HEK293 (cell line): Measurements from ENCODE around the gene PIP5K1C.
"Not testable (repeated sequence)": the region's sequence is repeated elsewhere in the genome, so short reads cannot be mapped to it uniquely, and the experiment has no call there.

ENCODE experiments used
- CTCF ChIA-PET: fragments of 350-600 bp; formaldehyde crosslinking; extraction: SDS; loops from one replicate; lab custom pipeline; 2021; ENCODE audit warnings: antibody characterized with exemption; lab: Yijun Ruan, JAX
- POLR2A ChIA-PET: fragments of 300-600 bp; formaldehyde crosslinking; extraction: SDS; loops from one replicate; lab custom pipeline; 2020; ENCODE audit warnings: antibody characterized with exemption, inconsistent platforms; lab: Yijun Ruan, JAX
- H3K27ac ChIP-seq: fragments of 200-500 bp; sonication (Bioruptor generic); 2 replicates; pipeline ENCODE4 v1.5.1; 2014; ENCODE audit warnings: low read depth, low read length, control low read depth, inconsistent platforms; ENCODE audit errors: extremely low read depth
- H3K36me3 ChIP-seq, 2 experiments: fragments of 200-500 bp in 1 of 2; sonication (Bioruptor generic) in 1 of 2; 1 replicate in 1 of 2; 2 replicates in 1 of 2; pipeline ENCODE4 v1.5.1; 2014 to 2017; ENCODE audit warnings: inconsistent platforms in 2 of 2, low read length in 2 of 2; ENCODE audit not compliant: control insufficient read depth in 2 of 2, insufficient read depth in 1 of 2
- H3K4me1 ChIP-seq: fragments of 200-500 bp; sonication (Bioruptor generic); 2 replicates; pipeline ENCODE4 v1.5.1; 2014; ENCODE audit warnings: mild to moderate bottlenecking, low read length, inconsistent platforms; ENCODE audit not compliant: control insufficient read depth, insufficient read depth
- H3K4me3 ChIP-seq: 2 replicates; pipeline ENCODE4 v1.5.1; 2011; ENCODE audit warnings: low read depth, mild to moderate bottlenecking, control low read depth, low read length, moderate library complexity
- H3K9me3 ChIP-seq: fragments of 200-500 bp; sonication (Bioruptor generic); 2 replicates; pipeline ENCODE4 v1.5.1; 2014; ENCODE audit warnings: low read depth, low read length, inconsistent platforms; ENCODE audit not compliant: control insufficient read depth, insufficient read depth
- BCL11B ChIP-seq: fragments of 450-650 bp; formaldehyde crosslinking; IDR thresholded peaks from 2 replicates; pipeline ENCODE4 v1.5.1; 2016; ENCODE audit warnings: low read depth, missing biosample characterization, missing genetic modification characterization
- GLI4 ChIP-seq: fragments of 450-650 bp; formaldehyde crosslinking; IDR thresholded peaks from 2 replicates; pipeline ENCODE4 v1.5.1; 2016; ENCODE audit warnings: missing biosample characterization, missing genetic modification characterization
- GLIS1 ChIP-seq: fragments of 450-650 bp; formaldehyde crosslinking; IDR thresholded peaks from 2 replicates; pipeline ENCODE4 v1.5.1; 2016; ENCODE audit warnings: missing biosample characterization, missing genetic modification characterization
- HIC1 ChIP-seq: fragments of 450-650 bp; formaldehyde crosslinking; IDR thresholded peaks from 2 replicates; pipeline ENCODE4 v1.5.1; 2016; ENCODE audit warnings: missing biosample characterization, missing genetic modification characterization
- INSM2 ChIP-seq: fragments of 450-650 bp; formaldehyde crosslinking; IDR thresholded peaks from 2 replicates; pipeline ENCODE4 v1.5.1; 2016; ENCODE audit warnings: missing biosample characterization, missing genetic modification characterization
- MZF1 ChIP-seq: fragments of 450-650 bp; formaldehyde crosslinking; IDR thresholded peaks from 2 replicates; pipeline ENCODE4 v1.5.1; 2017; ENCODE audit warnings: missing biosample characterization, missing genetic modification characterization, borderline replicate concordance
- OVOL3 ChIP-seq: fragments of 450-650 bp; formaldehyde crosslinking; IDR thresholded peaks from 2 replicates; pipeline ENCODE4 v1.5.1; 2016; ENCODE audit warnings: missing biosample characterization, missing genetic modification characterization
- PRDM10 ChIP-seq: fragments of 450-650 bp; formaldehyde crosslinking; IDR thresholded peaks from 2 replicates; pipeline ENCODE4 v1.5.1; 2016; ENCODE audit warnings: missing biosample characterization, missing genetic modification characterization
- ZNF112 ChIP-seq: fragments of 450-650 bp; formaldehyde crosslinking; IDR thresholded peaks from 2 replicates; pipeline ENCODE4 v1.5.0; 2017; ENCODE audit warnings: missing biosample characterization, missing genetic modification characterization
- ZNF174 ChIP-seq: fragments of 450-650 bp; formaldehyde crosslinking; IDR thresholded peaks from 2 replicates; pipeline ENCODE4 v1.5.0; 2017; ENCODE audit warnings: missing biosample characterization, mild to moderate bottlenecking, missing genetic modification characterization
- ZNF24 ChIP-seq: fragments of 450-650 bp; formaldehyde crosslinking; IDR thresholded peaks from 2 replicates; pipeline ENCODE4 v1.5.1; 2016; ENCODE audit warnings: missing biosample characterization, missing genetic modification characterization
- ZNF280D ChIP-seq: fragments of 450-650 bp; formaldehyde crosslinking; IDR thresholded peaks from 2 replicates; pipeline ENCODE4 v1.5.1; 2016; ENCODE audit warnings: missing biosample characterization, missing genetic modification characterization
- ZNF324 ChIP-seq: fragments of 450-650 bp; formaldehyde crosslinking; IDR thresholded peaks from 2 replicates; pipeline ENCODE4 v1.5.1; 2016; ENCODE audit warnings: missing biosample characterization, missing genetic modification characterization
- ZNF362 ChIP-seq: fragments of 450-650 bp; formaldehyde crosslinking; IDR thresholded peaks from 2 replicates; pipeline ENCODE4 v1.5.1; 2016; ENCODE audit warnings: missing biosample characterization, missing genetic modification characterization
- ZNF473 ChIP-seq: fragments of 450-650 bp; formaldehyde crosslinking; IDR thresholded peaks from 2 replicates; pipeline ENCODE4 v1.5.1; 2017; ENCODE audit warnings: missing biosample characterization, missing genetic modification characterization
- ZNF549 ChIP-seq: fragments of 450-650 bp; IDR thresholded peaks from 2 replicates; pipeline ENCODE4 v1.5.1; 2018; ENCODE audit warnings: missing biosample characterization, missing genetic modification characterization, mild to moderate bottlenecking, inconsistent platforms, moderate library complexity
- ZNF585B ChIP-seq: fragments of 450-650 bp; formaldehyde crosslinking; IDR thresholded peaks from 2 replicates; pipeline ENCODE4 v1.5.1; 2016; ENCODE audit warnings: missing biosample characterization, missing genetic modification characterization
- ZNF791 ChIP-seq: fragments of 450-650 bp; formaldehyde crosslinking; IDR thresholded peaks from 2 replicates; pipeline ENCODE4 v1.5.1; 2016; ENCODE audit warnings: missing biosample characterization, missing genetic modification characterization
- ZNF843 ChIP-seq: fragments of 450-650 bp; formaldehyde crosslinking; IDR thresholded peaks from 2 replicates; pipeline ENCODE4 v1.5.1; 2016; ENCODE audit warnings: missing biosample characterization, missing genetic modification characterization
- ZSCAN30 ChIP-seq: fragments of 450-650 bp; IDR thresholded peaks from 2 replicates; pipeline ENCODE4 v1.5.1; 2018; ENCODE audit warnings: missing biosample characterization, mild to moderate bottlenecking, missing genetic modification characterization, moderate library complexity

PIP5K1C gene

GRCh38 chr19:3628766-3629165 is 71.5 kb downstream of the PIP5K1C start:
- H3K4me3 ChIP-seq, CTCF ChIA-PET, H3K4me1 ChIP-seq, H3K27ac ChIP-seq, H3K9me3 ChIP-seq: not testable (repeated sequence)
- H3K36me3 ChIP-seq = peaks cover 0 to 16% of the 10 kb centered on the region in 2 experiments; a peak in 1 of 3 replicates
- POLR2A ChIA-PET = interaction anchor here (0.6 kb wide), 1 partner anchor 12 kb away, joined by 3 read pairs; no protein-coding TSS in a partner anchor
- peak; percentile 21; the same call in 1 of the 2 replicates for TF ChIP-seq GLIS1 (tag by site-specific recombination)
- TF ChIP-seq PRDM10 (tag by site-specific recombination) = peak; percentile 70
- TF ChIP-seq ZNF362 = peak; percentile 61; the same call in 1 of the 2 replicates

GRCh38 chr19:3627351-3627723 is 72.9 kb downstream of the PIP5K1C start:
- no peak overlapping the region for H3K27ac ChIP-seq
- CTCF ChIA-PET = interaction anchor here (0.6 kb wide), 1 partner anchor 27 kb away, joined by 3 read pairs; no protein-coding TSS in a partner anchor
- no peak for TF ChIP-seq ZNF473 (tag by site-specific recombination)
- peak; percentile 52; the same call in 1 of the 2 replicates for TF ChIP-seq ZSCAN30 (tag by site-specific recombination)
- TF ChIP-seq BCL11B (tag by site-specific recombination) = 0 out of 2 replicates have a peak, but pooled peaks have one; percentile 48
- no peak for TF ChIP-seq OVOL3
- TF ChIP-seq HIC1 (tag by site-specific recombination) = peak; percentile 9; the same call in 1 of the 2 replicates
- no peak for TF ChIP-seq ZNF549
- TF ChIP-seq ZNF174 (tag by site-specific recombination) = no peak
- peak; percentile 25; the same call in 1 of the 2 replicates for TF ChIP-seq INSM2 (tag by site-specific recombination)
- no peak for TF ChIP-seq ZNF112 (tag by site-specific recombination)
- TF ChIP-seq GLI4 (tag by site-specific recombination) = 0 out of 2 replicates have a peak, but pooled peaks have one; percentile 21
- TF ChIP-seq ZNF791 (tag by site-specific recombination) = 0 out of 2 replicates have a peak, but pooled peaks have one; percentile 15
- TF ChIP-seq ZNF843 = no peak
- TF ChIP-seq MZF1 = peak; percentile 96
- peak; percentile 55; the same call in 1 of the 2 replicates for TF ChIP-seq ZNF24
- peak; percentile 18; the same call in 1 of the 2 replicates for TF ChIP-seq ZNF324
- no peak for TF ChIP-seq ZNF585B (tag by site-specific recombination)
- TF ChIP-seq ZNF280D (tag by site-specific recombination) = peak; percentile 88; the same call in 1 of the 2 replicates

More at GRCh38 chr19:3627351-3627723, 72.9 kb downstream of the PIP5K1C start:
- Histone ChIP-seq H3K4me1 (no peaks in the 10 kb centered on the region), H3K36me3 (peaks cover 0 to 22% of the 10 kb centered on the region in 2 experiments; a peak in 2 of 3 replicates), H3K9me3 (no peaks in the 10 kb centered on the region), H3K4me3 (no peak overlapping the region)
- POLR2A ChIA-PET = interaction anchor here (0.5 to 1.3 kb wide), 3 partner anchors 26 to 330 kb away, joined by 3 read pairs; no protein-coding TSS in a partner anchor
